Kidney (tissue), 14 donors: ENCODE data around the gene PIKFYVE. TPM values are rescaled to one million over a fixed set of nuclear protein-coding genes. Genes with fewer than 3 reads are reported as not detected.

Experiments
- DNase-seq, 5 donors: peaks; one replicate each; pipeline ENCODE4 v3.0.0-alpha.2; 2013 to 2020
- FAIRE-seq: peaks from 2 replicates; lab custom pipeline; 2012; peaks lifted over from hg19 to GRCh38; lab: Jason Lieb, UNC
- H3K27ac ChIP-seq, 2 donors: one replicate each; pipeline ENCODE4 v1.7.0; 2013; ENCODE audit warnings: low read depth in 2 of 2, low read length in 2 of 2, inconsistent platforms in 1 of 2
- H3K27me3 ChIP-seq: one replicate; pipeline ENCODE4 v1.7.1; 2013; ENCODE audit warnings: low read length, inconsistent platforms; ENCODE audit not compliant: control insufficient read depth, insufficient read depth
- H3K36me3 ChIP-seq, 3 donors: one replicate each; pipeline versions ENCODE4 v1.7.0 to v1.7.1; 2013; ENCODE audit warnings: low read length in 3 of 3, control low read depth in 1 of 3, inconsistent platforms in 1 of 3; ENCODE audit not compliant: insufficient read depth in 3 of 3, control insufficient read depth in 2 of 3
- H3K4me1 ChIP-seq, 3 donors: one replicate each; pipeline versions ENCODE4 v1.7.0 to v1.7.1; 2013; ENCODE audit warnings: low read length in 3 of 3, inconsistent platforms in 1 of 3, low read depth in 1 of 3; ENCODE audit not compliant: control insufficient read depth in 2 of 3, insufficient read depth in 2 of 3
- H3K4me3 ChIP-seq, 3 donors: one replicate each; pipeline versions ENCODE4 v1.7.0 to v1.8.1; 2013; ENCODE audit warnings: low read length in 3 of 3, control low read depth in 1 of 3, inconsistent platforms in 1 of 3
- H3K9ac ChIP-seq, 3 donors: one replicate each; pipeline versions ENCODE4 v1.7.0 to v1.7.1; 2013; ENCODE audit warnings: low read length in 3 of 3, control low read depth in 1 of 3, inconsistent platforms in 1 of 3
- H3K9me3 ChIP-seq, 3 donors: one replicate each; pipeline versions ENCODE4 v1.7.0 to v1.7.1; 2013; ENCODE audit warnings: low read length in 3 of 3, control low read depth in 1 of 3, inconsistent platforms in 1 of 3; ENCODE audit not compliant: control insufficient read depth in 2 of 3, insufficient read depth in 1 of 3
- intact Hi-C: fragments of 100-400 bp; cut with DNase I; formaldehyde crosslinking; loops from one replicate; pipeline ENCODE4 v1.11.1; 2022
- polyA plus RNA-seq: library from polyadenylated mRNA; stranded (reverse); fragments of 350-450 nt; fragmentation: Illumina TruSeq; extraction: RNeasy Lipid Tissue Mini Kit (QIAGEN cat#74804); gene quantifications from one replicate; pipeline ENCODE4 v1.2.3, GENCODE V29; 2014; ENCODE audit warnings: low read depth, low replicate concordance; ENCODE audit not compliant: insufficient read depth
- total RNA-seq: library from RNA; stranded (reverse); fragmentation: NEBNext Ultra II Directional; extraction: Animal tissue kit (Norgen Biotek cat#: 25700); gene quantifications from one replicate; pipeline ENCODE4 v1.2.1, GENCODE V29; 2021
- TF ChIP-seq, protein P1 (sequence below): IDR thresholded peaks from 3 replicates; pipeline ENCODE4 v1.5.1; 2012; ENCODE audit warnings: mild to moderate bottlenecking, moderate library complexity, borderline replicate concordance; ENCODE audit not compliant: insufficient read depth; ENCODE audit errors: extremely low read depth
- donor health status: control.
- donor health status: control.
- donor health status: control.
- donor health status: control.
- donor health status: control.
- donor health status: DM: yes; HTN: yes; CAD: no.
- donor health status: Normal renal cell carcinoma (clear cell type).

The PIKFYVE gene
- total and polyA plus RNA-seq, 2 donors from 2014 or later = 3.4 to 31.5 TPM

DNA sequence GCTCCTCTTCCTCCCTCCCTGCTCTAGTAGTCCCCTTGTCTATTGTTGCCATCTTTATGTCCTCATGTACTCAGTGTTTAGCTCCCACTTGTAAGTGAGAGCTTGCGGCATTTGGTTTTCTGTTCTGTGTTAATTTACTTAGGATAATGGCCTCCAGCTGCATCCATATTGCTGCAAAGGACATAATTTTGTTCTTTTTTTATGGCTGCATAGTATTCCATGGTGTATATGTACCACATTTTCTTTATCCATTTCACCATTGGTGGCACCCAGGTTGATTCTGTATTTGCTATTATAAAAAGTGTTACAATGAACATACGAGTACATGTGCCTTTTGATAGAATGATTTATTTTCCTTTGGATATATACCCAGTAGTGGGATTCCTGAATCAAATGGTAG, 12.5 kb downstream of the PIKFYVE start:
- intact Hi-C loops = no loop called here
- Histone ChIP-seq H3K4me3 (no peak overlapping the region), H3K9ac (no peak overlapping the region), H3K4me1 (no peaks in the 10 kb centered on the region), H3K27ac (no peak overlapping the region), H3K27me3 (no peaks in the 10 kb centered on the region), H3K36me3 (peaks cover 11 to 54% (median 33%) of the 10 kb centered on the region in 3 donors), H3K9me3 (no peaks in the 10 kb centered on the region)
- TF ChIP-seq, protein P1, sequence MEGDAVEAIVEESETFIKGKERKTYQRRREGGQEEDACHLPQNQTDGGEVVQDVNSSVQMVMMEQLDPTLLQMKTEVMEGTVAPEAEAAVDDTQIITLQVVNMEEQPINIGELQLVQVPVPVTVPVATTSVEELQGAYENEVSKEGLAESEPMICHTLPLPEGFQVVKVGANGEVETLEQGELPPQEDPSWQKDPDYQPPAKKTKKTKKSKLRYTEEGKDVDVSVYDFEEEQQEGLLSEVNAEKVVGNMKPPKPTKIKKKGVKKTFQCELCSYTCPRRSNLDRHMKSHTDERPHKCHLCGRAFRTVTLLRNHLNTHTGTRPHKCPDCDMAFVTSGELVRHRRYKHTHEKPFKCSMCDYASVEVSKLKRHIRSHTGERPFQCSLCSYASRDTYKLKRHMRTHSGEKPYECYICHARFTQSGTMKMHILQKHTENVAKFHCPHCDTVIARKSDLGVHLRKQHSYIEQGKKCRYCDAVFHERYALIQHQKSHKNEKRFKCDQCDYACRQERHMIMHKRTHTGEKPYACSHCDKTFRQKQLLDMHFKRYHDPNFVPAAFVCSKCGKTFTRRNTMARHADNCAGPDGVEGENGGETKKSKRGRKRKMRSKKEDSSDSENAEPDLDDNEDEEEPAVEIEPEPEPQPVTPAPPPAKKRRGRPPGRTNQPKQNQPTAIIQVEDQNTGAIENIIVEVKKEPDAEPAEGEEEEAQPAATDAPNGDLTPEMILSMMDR = no peak
- FAIRE-seq = no peak
- DNase-seq = no peak

DNA sequence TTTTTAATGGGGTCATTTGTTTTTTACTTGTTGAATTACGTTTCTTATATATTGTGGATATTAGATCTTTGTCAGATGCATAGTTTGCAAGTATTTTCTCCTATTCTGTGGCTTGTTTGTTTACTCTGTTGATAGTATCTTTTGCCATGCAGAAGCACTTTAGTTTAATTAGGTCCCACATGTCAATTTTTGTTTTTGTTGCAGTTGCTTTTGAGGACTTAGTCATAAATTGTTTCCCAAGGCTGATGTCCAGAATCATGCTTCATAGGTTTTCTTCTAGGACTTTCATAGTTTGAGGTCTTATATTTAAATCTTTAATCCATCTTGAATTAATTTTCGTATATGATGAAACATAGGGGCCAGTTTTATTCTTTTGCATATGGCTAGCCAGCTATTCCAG, 13.2 kb downstream of the PIKFYVE start:
- H3K9me3 ChIP-seq = no peaks in the 10 kb centered on the region
- intact Hi-C loops = no loop called here
- no peak overlapping the region for H3K27ac ChIP-seq
- TF ChIP-seq, protein P1 = no peak
- H3K9ac ChIP-seq = no peak overlapping the region
- no peak for FAIRE-seq
- no peaks in the 10 kb centered on the region for H3K27me3 ChIP-seq
- DNase-seq = no peak
- no peak overlapping the region for H3K4me3 ChIP-seq
- H3K4me1 ChIP-seq = no peaks in the 10 kb centered on the region
- peaks cover 8 to 54% (median 30%) of the 10 kb centered on the region in 3 donors for H3K36me3 ChIP-seq

DNA sequence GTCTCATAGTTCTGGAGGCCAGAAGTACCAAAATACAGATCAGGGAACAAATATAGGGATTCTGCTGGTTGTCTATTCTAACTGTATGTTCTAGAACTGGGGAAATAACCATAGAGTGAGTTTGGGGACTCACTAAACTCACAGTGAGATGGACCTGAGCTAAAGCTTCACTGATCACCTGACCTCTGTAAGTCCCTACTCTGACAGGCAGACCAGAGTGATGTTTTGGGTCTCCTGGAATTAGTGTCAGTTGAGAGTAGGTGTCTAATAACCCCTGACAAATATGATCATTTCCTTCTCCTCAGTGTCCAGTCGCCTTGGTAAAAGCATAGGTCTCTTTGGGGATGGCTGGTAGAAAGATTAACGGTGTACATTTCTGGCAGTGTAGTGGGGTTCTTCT, 14.2 kb downstream of the PIKFYVE start:
- Histone ChIP-seq H3K4me3 (no peak overlapping the region), H3K9me3 (no peaks in the 10 kb centered on the region), H3K36me3 (peaks cover 8 to 48% (median 30%) of the 10 kb centered on the region in 3 donors), H3K27me3 (no peaks in the 10 kb centered on the region), H3K9ac (no peak overlapping the region), H3K27ac (no peak overlapping the region), H3K4me1 (no peaks in the 10 kb centered on the region)
- intact Hi-C loops = no loop called here
- TF ChIP-seq, protein P1 = no peak
- DNase-seq = no peak
- no peak for FAIRE-seq

DNA sequence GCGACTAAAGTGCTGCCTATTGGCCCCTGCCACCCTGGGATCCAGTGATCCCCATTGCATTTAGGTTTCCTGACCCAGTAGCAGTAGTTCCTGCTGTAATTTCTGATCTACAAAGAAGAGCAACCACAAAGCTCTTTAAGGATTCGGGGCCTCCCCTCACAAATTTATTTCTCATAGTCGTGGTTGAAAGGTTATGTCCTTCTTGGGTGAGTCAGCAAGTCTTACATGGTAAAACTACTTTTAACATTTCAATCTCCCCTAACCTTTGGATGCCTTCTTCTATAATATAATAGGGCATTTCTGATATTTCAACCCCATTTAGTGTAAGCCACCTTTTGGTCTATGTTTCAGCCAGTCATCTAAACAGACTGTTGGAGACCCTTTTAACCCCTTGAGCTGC, 14.9 kb downstream of the PIKFYVE start:
- intact Hi-C loops = no loop called here
- Histone ChIP-seq H3K27ac (no peak overlapping the region), H3K27me3 (no peaks in the 10 kb centered on the region), H3K4me1 (no peaks in the 10 kb centered on the region), H3K4me3 (no peak overlapping the region), H3K9ac (no peak overlapping the region), H3K36me3 (peaks cover 8 to 43% (median 29%) of the 10 kb centered on the region in 3 donors), H3K9me3 (no peaks in the 10 kb centered on the region)
- DNase-seq (no peak), FAIRE-seq (no peak)
- TF ChIP-seq, protein P1 = no peak
